Measurements from ENCODE around the gene CERS6.
A peak's percentile ranks its signal among the peaks of the same experiment; 100 is the strongest.

CERS6 gene

DNA sequence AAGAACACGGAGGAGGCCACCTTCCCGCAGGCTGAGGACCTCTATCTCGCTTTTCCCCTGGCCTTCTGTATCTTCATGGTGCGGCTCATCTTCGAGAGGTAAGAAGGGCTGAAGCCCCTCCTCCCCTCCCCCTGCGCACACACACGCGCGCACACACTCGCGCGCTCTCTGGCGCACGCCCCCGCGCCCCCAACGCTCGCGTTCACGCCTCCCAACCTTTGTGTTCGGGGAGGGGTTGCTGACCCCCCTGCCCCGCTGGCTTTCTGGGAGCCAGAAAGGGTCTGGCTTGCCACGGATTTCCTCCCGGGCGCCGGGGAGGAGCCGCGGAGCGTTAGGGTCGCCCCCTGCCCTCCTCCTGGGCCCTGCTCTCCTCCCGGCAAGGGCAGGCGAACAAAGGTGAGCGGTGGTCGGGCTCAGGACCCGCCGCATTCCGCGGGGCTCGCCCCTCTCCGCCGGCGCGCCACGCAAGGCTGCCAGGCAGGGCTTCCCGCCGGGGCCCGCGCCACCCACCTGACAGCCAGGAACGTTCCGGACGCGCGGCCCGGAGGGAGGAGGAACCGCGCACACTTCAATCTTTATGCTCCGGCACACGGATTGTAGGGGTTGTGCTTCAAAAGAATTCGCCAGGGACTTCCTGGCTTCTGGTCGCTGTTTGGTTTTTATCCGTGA lies 583 bp downstream of the CERS6 start:
- Histone ChIP-seq H3K4me1 (ENCODE audit: control insufficient read depth, insufficient read depth, low read length) (no peaks in the 10 kb centered on the region), H3K36me3 (ENCODE audit: control insufficient read depth in 2 of 2, insufficient read depth in 1 of 2, low read length in 2 of 2) (no peaks in the 10 kb centered on the region), H3K4me3 (ENCODE audit: low read depth, low read length) (peak overlapping the region; percentile 94), H3K9me3 (ENCODE audit: control insufficient read depth, insufficient read depth, low read depth, low read length) (no peaks in the 10 kb centered on the region), H3K27ac (ENCODE audit: extremely low read depth, low read depth, low read length) (peak overlapping the region; percentile 87)
- ChIA-PET POLR2A (interaction anchor here (1.0 kb wide), 3 partner anchors 20 to 65 kb away, joined by 3 read pairs; no protein-coding TSS in a partner anchor), CTCF (interaction anchor here (0.6 to 0.7 kb wide), 2 partner anchors 61 to 92 kb away, joined by 3 to 5 read pairs; no protein-coding TSS in a partner anchor)
- TF ChIP-seq, protein P1, sequence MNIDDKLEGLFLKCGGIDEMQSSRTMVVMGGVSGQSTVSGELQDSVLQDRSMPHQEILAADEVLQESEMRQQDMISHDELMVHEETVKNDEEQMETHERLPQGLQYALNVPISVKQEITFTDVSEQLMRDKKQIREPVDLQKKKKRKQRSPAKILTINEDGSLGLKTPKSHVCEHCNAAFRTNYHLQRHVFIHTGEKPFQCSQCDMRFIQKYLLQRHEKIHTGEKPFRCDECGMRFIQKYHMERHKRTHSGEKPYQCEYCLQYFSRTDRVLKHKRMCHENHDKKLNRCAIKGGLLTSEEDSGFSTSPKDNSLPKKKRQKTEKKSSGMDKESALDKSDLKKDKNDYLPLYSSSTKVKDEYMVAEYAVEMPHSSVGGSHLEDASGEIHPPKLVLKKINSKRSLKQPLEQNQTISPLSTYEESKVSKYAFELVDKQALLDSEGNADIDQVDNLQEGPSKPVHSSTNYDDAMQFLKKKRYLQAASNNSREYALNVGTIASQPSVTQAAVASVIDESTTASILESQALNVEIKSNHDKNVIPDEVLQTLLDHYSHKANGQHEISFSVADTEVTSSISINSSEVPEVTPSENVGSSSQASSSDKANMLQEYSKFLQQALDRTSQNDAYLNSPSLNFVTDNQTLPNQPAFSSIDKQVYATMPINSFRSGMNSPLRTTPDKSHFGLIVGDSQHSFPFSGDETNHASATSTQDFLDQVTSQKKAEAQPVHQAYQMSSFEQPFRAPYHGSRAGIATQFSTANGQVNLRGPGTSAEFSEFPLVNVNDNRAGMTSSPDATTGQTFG (tag by site-specific recombination; IDR thresholded peaks at IDR 0.05; ENCODE audit: borderline replicate concordance), result no peak
- TF ChIP-seq SP2 (tag by site-specific recombination; IDR thresholded peaks at IDR 0.05), result peak; percentile 17; the same call in 1 of the 2 replicates
- TF ChIP-seq ZSCAN16 (tag by site-specific recombination; IDR thresholded peaks at IDR 0.05), result no peak
- no peak for TF ChIP-seq ZNF623 (tag by site-specific recombination; IDR thresholded peaks at IDR 0.05)
- peak; percentile 76; the same call in 1 of the 2 replicates for TF ChIP-seq ZBTB20 (tag by site-specific recombination; IDR thresholded peaks at IDR 0.05)
- peak; percentile 52; the same call in 1 of the 2 replicates for TF ChIP-seq KLF9 (tag by site-specific recombination; IDR thresholded peaks at IDR 0.05; ENCODE audit: low read depth)
- TF ChIP-seq, protein P2, sequence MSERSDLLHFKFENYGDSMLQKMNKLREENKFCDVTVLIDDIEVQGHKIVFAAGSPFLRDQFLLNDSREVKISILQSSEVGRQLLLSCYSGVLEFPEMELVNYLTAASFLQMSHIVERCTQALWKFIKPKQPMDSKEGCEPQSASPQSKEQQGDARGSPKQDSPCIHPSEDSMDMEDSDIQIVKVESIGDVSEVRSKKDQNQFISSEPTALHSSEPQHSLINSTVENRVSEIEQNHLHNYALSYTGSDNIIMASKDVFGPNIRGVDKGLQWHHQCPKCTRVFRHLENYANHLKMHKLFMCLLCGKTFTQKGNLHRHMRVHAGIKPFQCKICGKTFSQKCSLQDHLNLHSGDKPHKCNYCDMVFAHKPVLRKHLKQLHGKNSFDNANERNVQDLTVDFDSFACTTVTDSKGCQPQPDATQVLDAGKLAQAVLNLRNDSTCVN (tag by site-specific recombination; optimal IDR thresholded peaks at IDR 0.05), result peak; percentile 95
- TF ChIP-seq ZNF184 (tag by site-specific recombination; IDR thresholded peaks at IDR 0.05), result no peak
- TF ChIP-seq ZNF596 (tag by site-specific recombination; IDR thresholded peaks at IDR 0.05), result no peak
- no peak for TF ChIP-seq PRDM6 (tag by site-specific recombination; IDR thresholded peaks at IDR 0.05)
- TF ChIP-seq ZNF677 (tag by site-specific recombination; IDR thresholded peaks at IDR 0.05), result no peak
- TF ChIP-seq ZSCAN30 (tag by site-specific recombination; IDR thresholded peaks at IDR 0.05), result no peak
- no peak for TF ChIP-seq ZNF423 (tag by site-specific recombination; IDR thresholded peaks at IDR 0.05)
- TF ChIP-seq, protein P3, sequence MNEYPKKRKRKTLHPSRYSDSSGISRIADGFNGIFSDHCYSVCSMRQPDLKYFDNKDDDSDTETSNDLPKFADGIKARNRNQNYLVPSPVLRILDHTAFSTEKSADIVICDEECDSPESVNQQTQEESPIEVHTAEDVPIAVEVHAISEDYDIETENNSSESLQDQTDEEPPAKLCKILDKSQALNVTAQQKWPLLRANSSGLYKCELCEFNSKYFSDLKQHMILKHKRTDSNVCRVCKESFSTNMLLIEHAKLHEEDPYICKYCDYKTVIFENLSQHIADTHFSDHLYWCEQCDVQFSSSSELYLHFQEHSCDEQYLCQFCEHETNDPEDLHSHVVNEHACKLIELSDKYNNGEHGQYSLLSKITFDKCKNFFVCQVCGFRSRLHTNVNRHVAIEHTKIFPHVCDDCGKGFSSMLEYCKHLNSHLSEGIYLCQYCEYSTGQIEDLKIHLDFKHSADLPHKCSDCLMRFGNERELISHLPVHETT (tag by site-specific recombination; IDR thresholded peaks at IDR 0.05), result no peak
- TF ChIP-seq, protein P4, sequence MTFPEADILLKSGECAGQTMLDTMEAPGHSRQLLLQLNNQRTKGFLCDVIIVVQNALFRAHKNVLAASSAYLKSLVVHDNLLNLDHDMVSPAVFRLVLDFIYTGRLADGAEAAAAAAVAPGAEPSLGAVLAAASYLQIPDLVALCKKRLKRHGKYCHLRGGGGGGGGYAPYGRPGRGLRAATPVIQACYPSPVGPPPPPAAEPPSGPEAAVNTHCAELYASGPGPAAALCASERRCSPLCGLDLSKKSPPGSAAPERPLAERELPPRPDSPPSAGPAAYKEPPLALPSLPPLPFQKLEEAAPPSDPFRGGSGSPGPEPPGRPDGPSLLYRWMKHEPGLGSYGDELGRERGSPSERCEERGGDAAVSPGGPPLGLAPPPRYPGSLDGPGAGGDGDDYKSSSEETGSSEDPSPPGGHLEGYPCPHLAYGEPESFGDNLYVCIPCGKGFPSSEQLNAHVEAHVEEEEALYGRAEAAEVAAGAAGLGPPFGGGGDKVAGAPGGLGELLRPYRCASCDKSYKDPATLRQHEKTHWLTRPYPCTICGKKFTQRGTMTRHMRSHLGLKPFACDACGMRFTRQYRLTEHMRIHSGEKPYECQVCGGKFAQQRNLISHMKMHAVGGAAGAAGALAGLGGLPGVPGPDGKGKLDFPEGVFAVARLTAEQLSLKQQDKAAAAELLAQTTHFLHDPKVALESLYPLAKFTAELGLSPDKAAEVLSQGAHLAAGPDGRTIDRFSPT (tag by site-specific recombination; IDR thresholded peaks at IDR 0.05), result no peak; the same call in 1 of the 2 replicates
- TF ChIP-seq, protein P5, sequence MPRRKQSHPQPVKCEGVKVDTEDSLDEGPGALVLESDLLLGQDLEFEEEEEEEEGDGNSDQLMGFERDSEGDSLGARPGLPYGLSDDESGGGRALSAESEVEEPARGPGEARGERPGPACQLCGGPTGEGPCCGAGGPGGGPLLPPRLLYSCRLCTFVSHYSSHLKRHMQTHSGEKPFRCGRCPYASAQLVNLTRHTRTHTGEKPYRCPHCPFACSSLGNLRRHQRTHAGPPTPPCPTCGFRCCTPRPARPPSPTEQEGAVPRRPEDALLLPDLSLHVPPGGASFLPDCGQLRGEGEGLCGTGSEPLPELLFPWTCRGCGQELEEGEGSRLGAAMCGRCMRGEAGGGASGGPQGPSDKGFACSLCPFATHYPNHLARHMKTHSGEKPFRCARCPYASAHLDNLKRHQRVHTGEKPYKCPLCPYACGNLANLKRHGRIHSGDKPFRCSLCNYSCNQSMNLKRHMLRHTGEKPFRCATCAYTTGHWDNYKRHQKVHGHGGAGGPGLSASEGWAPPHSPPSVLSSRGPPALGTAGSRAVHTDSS (tag by site-specific recombination; IDR thresholded peaks at IDR 0.05), result no peak
- TF ChIP-seq, protein P6, sequence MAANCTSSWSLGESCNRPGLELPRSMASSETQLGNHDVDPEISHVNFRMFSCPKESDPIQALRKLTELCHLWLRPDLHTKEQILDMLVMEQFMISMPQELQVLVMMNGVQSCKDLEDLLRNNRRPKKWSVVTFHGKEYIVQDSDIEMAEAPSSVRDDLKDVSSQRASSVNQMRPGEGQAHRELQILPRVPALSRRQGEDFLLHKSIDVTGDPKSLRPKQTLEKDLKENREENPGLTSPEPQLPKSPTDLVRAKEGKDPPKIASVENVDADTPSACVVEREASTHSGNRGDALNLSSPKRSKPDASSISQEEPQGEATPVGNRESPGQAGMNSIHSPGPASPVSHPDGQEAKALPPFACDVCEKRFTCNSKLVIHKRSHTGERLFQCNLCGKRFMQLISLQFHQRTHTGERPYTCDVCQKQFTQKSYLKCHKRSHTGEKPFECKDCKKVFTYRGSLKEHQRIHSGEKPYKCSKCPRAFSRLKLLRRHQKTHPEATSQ (tag by site-specific recombination; IDR thresholded peaks at IDR 0.05), result no peak
- peak; percentile 59 for TF ChIP-seq ZNF335 (tag by site-specific recombination; conservative IDR thresholded peaks at IDR 0.05)
- TF ChIP-seq ZFHX2 (tag by site-specific recombination; conservative IDR thresholded peaks at IDR 0.05), result peak; percentile 46; the same call in 1 of the 2 replicates
- no peak for TF ChIP-seq ZNF366 (tag by site-specific recombination; conservative IDR thresholded peaks at IDR 0.05)
- TF ChIP-seq ZNF571 (tag by site-specific recombination; IDR thresholded peaks at IDR 0.05), result no peak
- TF ChIP-seq, protein P7, sequence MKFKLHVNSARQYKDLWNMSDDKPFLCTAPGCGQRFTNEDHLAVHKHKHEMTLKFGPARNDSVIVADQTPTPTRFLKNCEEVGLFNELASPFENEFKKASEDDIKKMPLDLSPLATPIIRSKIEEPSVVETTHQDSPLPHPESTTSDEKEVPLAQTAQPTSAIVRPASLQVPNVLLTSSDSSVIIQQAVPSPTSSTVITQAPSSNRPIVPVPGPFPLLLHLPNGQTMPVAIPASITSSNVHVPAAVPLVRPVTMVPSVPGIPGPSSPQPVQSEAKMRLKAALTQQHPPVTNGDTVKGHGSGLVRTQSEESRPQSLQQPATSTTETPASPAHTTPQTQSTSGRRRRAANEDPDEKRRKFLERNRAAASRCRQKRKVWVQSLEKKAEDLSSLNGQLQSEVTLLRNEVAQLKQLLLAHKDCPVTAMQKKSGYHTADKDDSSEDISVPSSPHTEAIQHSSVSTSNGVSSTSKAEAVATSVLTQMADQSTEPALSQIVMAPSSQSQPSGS (tag by site-specific recombination; IDR thresholded peaks at IDR 0.05; ENCODE audit: low read depth), result no peak
- TF ChIP-seq KLF10 (tag by site-specific recombination; IDR thresholded peaks at IDR 0.05), result no peak
